ENCODE results near the gene SEC24B.
"Not testable (repeated sequence)": the region's sequence is repeated elsewhere in the genome, so short reads cannot be mapped to it uniquely, and the experiment has no call there.

SEC24B gene

DNA sequence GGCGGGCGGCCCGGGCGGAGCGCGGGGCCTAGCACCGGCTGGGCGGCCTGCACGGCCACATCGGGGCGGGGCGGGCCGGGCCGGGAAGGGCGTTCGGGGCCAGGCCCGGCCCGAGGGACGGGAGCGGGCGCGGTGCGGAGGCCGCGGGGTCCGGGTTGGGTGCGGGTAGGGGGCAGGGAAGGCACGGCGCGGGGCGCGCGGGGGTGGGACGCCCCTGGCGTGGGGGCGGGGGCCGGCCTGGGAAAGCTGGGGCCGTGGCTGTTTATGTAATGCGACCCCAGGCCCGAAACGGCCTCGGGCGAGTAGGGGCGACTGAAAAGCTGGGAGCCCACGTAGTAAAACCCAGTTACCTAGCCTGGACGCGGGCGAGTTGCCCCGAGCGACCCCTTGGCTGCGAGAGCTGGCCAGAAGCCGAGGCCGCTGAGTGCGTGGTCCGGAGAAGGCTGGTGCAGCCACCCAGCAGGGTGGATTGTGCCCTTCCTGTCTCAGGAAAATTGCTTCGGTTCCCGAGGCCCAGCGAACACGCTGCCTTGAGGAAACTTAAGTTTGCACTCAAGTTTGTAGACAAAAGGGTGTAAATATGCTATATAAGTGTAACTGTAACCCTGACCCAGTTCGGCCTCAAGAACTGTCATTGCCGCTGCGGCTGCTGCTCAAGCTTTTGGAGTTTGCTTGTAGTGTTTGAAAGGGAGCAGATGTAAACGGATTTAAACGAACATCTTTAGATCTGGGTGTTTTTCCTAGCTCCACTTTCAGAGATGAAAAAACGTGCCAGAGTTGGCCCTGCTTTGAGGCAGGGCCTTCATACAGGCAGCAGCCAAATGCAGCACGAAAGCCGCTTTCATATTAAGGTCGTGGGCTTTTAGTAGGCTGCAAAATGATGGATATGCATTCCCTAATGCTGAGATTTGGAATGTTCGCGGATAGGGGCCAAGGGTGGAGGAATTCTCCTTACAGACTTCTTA, 674 bp downstream of the SEC24B start:
- no peak for FAIRE-seq

DNA sequence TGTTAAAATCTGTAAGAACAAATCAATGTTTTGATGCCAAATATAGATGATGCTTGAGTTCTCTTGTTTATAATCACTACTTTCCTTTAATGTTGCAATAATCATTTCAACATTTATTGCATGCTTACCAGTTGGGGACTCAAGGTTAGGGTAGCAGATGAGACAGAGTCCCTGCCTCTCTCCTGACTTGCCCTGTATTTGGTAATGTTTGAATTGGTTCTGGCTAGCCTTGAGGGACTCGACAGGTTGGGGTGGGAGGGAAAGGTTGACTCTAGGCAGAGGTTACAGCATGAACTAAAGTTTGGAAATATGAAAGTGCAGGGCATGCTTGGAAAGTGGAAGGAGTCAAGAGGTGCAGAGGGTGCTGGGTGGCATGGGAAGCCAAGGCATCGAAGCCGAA, 2.0 kb downstream of the SEC24B start:
- FAIRE-seq = no peak

DNA sequence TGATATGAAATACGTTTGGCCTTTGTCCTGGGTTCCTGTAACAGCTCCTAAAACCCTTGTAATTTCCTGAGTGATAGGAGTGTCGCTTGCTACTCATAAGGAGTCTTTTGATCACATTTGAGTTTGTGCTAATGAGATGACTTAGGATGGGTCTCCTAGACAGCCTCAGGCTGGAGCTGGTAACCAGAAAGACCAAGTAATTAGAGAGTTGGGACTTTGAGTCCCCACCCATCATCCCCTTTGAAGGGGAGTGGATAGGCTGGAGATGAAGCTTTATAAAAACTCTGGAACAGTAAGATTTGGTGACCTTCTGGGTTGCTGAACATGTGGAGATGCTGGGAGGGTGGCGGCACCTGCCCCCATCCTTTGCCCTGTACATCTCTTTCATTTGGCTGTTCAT, 2.9 kb downstream of the SEC24B start:
- no peak for FAIRE-seq

DNA sequence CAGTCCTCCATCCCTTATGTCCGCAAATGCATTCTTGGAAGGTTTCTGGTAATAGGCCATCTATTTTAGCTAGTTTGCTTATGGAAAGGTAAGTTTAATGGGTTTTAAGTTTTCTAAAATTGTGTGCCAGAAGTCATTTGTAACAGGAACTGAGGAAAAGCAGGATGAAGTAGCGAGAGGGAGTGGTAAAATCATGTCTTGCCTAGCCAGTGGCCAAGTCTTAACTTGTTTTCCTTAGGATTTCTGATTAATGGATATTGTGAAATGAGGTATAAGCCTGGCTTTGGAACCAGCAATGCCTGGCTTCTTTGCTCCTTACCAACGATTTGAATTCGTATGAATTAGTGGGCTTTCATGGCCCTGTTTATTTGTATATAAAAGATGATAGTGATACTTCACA, 7.3 kb downstream of the SEC24B start:
- no peak for FAIRE-seq

DNA sequence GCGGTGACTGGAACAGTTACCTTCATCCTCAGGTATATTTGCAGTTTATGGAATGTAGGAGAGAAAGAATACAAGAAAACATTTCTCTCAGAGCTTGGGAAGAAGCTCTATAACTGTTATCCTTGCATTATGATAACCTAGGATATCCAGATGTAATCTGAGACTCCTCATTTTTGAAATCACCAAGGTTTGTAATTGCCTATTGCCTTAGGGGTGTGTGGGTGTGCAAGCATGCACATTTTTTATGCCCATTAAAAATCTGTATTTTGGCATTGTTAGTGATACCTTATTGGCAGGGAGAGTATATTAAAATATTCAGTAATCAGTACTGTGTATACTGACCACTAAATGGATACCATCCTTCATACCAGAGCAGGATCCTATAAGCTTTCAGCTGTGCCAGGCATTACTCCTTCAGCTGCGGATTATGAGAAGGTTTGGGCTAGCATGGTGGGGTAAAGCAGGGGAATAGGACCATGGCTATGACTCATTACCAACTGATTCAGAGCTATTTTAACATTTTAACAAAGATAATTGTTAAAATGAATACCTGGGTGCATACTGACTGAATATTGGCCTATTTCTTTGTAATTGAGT, 8.3 kb downstream of the SEC24B start:
- FAIRE-seq = no peak

DNA sequence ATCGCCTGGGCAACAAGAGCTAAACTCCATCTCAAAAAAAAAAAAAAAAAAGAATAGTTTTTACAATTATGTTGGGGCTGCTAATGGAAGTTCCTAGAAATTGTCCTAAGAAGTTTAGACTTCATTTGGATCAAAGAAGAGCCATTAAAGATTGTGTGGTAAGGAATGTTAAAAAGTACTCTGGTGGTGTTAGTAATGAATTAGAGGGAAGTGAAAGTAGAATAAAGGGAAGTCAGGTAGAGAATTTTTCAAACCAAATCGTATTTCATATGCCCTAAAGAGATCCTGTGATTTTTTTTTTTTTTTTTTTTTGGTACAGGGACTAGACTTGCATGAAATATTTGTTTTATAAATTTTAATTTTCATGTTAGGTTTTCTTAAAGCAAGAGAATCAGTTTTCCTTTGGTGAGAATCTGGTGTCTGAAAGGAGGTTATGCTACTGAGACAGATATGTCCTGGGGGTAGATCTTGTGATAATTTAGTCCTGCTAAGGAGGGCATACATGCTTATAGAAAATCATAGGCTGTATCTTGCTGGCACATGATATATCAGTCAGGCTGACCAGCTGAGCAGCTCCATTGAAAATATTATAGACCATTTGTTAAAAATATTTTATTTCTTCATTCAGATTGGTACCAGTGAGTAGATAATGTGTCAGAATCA, 10.7 kb downstream of the SEC24B start:
- no peak for FAIRE-seq

DNA sequence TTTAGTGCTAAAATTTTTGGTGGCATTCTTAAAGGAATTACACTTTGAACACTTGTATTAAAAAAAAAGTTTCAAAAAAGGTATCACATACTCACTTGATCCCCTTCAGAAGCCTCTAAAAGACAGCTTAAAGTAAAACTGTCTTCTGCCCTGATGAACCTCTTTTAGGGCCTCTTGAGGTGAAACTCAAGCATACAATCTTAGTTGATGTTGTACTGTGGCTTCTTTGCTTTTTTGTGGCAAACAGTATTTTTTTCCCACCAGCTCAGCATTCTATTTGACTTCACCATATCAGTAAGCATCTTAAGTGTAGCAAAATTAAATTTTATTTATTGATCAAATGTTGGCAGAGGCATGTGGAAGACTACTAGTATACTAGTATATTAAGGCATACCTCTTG, 13.7 kb downstream of the SEC24B start:
- FAIRE-seq = no peak

DNA sequence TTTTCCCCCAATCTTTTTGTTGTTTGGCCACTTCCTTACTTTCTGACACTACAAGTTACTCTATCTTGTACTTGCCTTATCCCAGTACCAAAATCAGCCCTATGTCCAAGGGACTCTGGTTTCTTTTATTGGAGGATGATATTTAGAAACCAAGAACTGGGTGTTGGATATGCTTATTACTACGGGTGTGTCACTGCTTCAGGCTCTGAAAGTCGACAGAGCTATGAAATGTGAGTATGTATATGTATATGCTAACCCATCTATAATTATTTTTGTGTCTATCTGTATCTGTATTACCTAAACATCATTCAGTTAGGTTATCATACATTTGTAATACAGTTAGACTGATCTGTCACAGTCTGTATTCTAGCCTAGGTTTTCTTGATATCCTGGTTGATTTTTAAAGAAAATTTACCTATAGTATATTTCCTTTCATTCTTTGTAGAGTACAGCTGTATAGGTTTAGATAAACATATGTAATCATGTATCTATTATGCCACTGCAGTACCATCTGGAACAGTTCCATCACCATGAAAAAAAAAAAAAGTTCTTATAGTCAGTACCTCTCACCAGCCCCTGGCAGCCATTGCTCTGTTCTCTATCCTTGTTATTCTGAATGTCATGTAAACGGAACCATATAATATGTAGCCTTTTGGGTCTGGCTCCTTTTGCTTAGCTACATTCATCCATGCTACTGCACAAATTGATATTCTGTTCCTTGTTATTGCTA, 18.1 kb downstream of the SEC24B start:
- FAIRE-seq = no peak

DNA sequence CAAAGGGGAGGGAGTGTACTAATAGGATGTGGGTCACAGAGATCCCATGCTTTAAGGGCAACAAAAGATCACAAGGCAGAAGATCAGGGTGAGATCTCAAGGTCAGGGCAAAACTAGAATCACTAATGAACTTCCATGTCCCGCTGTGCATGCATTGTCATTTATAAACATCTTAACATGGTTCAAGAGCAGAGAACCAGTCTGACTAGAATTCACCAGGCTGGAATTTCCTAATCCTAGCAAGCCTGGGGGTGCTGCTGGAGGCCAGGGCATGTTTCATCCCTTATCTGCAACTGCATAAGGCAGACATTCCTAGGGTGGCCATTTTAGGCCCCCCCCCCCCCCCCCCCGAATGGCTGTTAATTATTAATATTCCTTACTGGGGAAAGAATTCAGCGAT, 19.5 kb downstream of the SEC24B start:
- FAIRE-seq = not testable (repeated sequence)

DNA sequence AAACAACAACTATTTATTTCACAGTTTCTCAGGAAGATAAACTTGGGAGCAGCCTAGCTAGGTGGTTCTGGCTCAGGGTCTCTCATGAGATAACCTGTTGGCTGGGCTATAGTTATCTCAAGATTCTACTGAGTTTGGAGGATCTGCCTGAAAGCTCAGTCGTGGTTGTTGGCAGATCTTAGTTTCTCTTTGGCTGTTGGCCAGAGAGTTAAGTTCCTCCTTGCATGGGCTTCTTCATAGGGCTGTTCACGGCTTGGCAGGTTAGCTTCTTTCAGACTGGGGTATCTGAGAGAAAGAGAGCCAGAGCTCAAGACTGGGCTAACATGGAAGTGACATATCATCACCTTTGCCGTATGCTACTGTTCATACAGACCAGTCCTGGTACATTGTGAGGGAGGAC, 28.7 kb downstream of the SEC24B start:
- FAIRE-seq = no peak

DNA sequence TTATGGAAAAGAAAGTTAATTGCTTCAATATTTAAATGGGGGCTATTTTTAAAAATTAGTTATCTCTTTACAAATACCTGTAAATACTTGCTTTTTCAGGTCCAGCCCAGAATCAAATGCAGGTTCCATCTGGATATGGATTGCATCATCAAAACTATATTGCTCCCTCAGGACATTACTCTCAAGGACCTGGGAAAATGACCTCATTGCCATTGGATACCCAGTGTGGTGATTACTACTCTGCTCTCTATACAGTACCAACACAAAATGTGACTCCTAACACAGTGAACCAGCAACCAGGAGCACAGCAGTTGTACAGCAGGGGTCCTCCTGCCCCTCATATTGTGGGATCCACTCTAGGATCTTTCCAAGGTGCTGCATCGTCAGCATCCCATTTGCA, 29.2 kb downstream of the SEC24B start:
- no peak for FAIRE-seq

DNA sequence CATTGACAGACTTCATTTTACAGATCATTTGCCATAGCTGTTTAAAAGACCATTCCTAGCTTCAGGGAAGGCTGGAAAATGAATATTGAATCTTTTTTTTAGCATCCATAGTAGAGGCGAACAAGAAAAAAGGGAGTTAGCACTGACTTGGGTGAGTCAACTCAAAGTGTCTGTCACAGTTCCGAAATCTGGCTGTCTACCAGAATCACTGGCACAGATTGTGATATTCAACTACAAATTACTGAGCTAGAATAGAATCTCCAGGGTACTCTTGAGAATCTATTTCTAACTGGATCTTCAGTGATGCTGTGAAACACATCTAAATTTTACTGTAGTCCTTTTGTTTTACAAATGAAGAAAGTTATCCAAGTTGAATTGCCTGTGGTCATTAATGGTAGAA, 31.5 kb downstream of the SEC24B start:
- FAIRE-seq = no peak

DNA sequence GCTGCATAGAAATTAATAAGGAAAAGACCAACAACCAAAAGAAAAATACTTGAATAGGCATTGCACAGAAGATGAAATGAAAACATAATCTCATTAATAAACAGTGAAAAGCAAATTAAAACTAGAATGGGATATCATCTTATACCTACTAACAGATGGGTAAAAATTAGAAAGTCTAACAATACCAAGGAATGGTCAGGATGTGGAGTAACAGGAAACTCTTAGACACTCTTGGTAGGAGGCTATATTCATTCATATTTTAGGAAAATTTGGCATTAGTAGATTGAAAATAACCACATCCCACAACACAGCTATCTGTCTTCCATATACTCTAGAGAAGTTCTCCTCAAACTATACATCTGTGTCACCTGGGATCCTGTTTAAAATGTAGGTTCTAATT, 36.3 kb downstream of the SEC24B start:
- FAIRE-seq = no peak

DNA sequence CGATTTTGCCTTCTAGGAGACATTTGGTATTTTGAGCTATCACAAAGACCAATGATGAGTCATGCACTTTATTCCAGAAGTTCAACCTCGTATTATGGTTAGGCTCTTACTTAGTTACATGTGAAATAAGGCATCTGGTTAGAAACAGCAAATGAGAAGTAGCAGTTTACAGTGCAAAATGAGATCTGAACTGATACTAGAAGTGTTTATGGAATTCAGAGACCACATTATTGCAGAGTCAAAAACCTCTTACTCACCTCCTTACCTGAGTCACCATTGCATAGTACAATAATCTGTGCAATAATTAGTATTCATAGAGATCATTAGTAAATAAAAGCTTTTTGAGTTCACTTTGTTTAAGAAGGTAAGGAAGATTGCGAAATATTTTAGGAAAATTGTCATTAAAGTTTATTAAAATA, 38.7 kb downstream of the SEC24B start:
- FAIRE-seq = no peak

DNA sequence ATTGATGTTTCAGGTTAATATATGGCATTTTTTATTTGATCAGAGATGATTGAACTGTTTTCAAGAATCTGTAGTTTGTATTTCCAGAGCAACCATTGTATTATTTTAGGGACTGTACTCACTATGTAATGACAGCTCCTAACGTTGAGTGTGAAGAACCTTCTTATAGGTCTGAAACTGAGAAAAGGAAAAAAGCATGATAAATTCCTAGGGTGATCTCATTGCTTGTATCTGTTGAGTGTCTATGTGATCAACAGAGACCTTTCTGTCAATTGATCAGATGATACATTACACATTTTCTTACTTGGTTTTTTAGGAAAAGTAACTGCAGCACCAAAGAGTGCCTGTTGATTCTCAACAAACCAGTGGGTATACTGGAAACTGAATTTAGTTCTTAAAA, 40.2 kb downstream of the SEC24B start:
- no peak for FAIRE-seq

DNA sequence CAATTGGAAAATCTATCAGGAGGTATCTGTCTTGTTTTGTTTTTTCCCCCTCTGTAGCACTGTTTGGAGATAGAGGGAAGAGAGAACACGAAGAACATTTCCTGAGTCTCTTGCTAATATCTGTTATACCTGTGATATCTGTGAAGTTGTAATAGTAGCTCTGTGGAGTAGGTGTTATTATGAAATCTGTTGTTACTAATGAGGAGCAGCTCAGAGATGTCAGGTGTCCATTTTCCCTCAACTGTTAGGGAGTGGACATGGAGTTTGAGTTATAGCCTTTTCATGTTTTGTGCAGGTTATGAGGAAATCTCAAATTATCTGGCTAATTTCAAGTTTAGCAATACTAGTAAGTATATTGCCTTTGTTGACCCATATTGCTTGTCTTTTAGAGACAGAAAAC, 52.4 kb downstream of the SEC24B start:
- no peak for FAIRE-seq

DNA sequence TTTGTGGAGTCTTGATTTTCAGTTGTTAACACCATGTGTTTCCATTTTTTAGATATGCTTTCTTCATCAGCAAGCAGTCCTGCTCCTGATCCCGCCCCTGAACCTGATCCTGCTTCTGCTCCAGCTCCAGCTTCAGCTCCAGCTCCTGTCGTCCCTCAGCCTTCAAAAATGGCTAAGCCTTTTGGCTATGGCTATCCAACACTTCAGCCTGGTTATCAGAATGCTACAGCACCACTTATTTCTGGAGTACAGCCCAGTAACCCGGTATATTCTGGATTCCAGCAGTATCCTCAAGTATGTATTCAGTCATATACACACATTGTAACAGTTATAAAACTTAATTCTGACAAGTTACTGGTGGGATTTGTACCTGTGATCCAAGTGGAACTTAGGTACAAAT, 60.9 kb downstream of the SEC24B start:
- no peak for FAIRE-seq

DNA sequence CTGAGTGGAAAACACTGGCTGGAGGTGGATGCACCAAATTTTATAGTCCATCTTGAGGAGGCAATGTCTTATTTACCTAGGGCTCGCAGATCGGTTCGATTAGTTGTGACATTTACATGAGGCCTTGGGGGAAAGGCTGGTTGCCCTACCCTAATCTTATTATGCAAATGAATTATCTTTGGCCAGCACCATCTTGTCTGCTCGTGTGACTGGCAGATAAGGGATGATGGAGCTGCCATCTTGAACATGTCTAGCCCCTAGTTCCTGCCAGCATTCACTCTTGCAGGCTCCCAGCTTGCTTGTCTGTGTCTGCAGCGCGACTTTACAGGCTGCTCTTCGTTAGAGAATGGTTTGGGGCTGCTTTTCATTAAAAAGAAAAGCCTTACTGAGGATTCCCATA, 61.9 kb downstream of the SEC24B start:
- FAIRE-seq = no peak

DNA sequence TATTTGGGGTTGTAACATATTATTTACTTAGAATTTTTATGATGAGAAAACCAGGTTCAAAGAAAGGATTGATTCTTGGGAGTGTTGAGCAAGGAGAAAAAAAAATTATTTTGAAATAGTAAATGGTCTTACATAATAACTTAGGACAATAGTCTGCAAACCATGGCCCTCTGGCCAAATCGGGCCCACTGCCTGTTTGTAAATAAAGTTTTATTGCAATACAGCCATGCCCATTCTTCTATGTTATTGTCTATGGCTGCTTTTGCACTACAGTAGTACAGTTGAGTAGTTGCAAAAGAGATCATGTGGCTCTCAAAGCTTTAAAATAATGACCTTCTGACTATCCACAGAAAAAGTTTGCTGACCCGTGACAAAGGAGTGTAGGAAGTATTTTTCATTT, 63.3 kb downstream of the SEC24B start:
- FAIRE-seq = no peak

DNA sequence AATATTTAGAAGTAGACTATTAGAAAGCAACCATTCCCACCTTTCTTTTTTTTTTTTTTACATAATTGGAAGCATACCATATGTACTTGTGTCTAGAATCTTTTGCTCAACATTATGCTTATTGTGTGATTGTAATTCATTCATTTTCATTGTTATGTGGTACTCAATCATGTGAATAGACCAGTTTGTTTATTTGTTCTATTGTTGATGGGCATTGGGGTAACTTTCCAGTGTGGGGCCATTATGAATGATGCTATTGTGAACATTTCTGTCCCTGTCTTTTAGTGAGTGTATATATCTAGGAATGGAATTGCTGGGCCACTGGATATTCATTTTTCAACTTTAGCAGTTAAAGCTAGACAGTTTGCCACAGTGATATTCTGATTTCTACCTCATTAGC, 63.9 kb downstream of the SEC24B start:
- FAIRE-seq = no peak

DNA sequence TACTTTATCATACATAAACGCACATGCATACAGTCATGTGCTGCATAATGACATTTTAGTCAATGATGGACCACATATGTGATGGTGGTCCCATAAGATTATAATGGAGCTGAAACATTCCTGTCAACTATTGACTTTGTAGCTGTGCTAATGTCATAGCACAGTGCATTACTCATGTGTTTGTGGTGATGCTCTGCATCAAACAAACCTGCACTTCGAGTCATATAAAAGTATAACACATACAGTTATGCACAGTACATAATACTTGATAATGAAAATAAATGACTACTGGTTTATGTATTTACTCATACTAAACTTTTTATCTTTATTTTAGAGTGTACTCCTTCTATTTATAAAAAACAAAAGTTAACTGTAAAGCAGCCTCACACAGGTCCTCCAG, 65.9 kb downstream of the SEC24B start:
- no peak for FAIRE-seq

DNA sequence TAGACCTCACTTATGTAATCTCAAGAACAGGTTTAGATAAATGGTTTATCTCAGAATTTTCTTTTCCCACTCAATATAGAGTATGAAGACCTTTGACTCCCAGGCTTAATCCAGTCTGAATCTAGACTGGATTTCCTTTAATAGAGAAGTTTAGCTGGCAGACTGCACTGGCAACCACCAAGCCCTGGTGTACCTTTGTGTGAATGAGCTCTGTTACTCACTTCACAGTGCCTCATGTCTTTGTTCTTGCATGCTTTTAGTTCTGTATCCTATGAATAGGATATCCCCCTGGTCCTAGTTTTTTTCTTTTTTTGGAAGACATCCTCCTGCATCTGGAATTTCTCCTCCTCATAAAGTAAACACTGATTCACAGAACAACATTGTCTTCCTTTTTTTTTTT, 73.3 kb downstream of the SEC24B start:
- FAIRE-seq = no peak

DNA sequence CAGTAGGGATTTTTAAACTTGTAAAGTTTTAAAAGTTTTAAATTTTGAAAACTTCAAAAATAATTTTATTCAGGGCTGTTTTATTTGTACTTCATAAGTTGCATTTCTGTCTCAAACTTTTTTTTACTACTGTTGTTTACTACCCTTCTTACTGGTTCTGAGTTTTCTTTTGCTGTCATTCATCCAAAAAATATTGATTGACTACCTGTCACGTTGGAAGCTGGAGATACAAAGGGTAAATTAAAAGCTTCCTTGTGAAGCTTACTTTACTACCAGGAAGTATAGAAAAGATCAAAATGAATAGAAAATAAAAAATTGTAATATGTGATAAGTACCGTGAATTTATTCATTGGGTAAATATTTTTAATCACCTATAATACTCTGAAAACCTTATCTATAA, 77.1 kb downstream of the SEC24B start:
- FAIRE-seq = no peak
